Measurements from ENCODE around the gene SMO.
"Not testable (repeated sequence)": the region's sequence is repeated elsewhere in the genome, so short reads cannot be mapped to it uniquely, and the experiment has no call there.

Gene SMO

GRCh38 chr7:129209067-129209926 lies 20.9 kb downstream of the SMO start:
- DNase-seq (ENCODE audit: low spot score) = no peak

DNA sequence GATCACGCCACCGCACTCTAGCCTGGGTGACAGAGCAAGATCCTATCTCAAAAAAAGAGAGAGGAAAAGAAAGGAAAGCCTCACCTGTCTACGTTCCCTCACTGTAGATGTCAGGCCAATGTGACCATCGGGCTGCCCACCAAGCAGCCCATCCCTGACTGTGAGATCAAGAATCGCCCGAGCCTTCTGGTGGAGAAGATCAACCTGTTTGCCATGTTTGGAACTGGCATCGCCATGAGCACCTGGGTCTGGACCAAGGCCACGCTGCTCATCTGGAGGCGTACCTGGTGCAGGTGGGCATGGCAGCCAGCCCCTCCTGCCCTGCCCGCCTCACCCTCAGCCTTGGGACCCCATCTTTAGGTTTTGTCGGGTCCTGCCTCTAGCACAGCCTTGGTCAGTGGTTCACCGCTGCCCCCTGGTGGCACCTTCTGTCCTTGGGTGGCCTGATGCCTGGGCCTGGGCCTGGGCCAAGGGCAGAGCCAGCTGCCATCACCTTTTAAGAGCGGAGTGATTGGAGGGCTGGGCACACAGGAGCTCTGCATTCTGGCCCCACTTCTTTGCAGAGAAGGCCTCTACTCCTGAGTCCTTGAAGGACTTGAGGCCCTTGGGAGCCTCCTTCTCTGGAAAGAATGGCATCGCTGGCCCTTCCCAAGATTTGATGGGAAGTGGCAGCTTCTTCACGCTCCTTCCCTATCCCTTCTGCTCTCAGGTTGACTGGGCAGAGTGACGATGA lies 22.0 kb downstream of the SMO start:
- peak; percentile 84 for DNase-seq (ENCODE audit: low spot score)

- no peak for DNase-seq (ENCODE audit: low spot score)
These were observed 22.5 kb downstream of the SMO start for GRCh38 chr7:129210989-129211312.

DNA sequence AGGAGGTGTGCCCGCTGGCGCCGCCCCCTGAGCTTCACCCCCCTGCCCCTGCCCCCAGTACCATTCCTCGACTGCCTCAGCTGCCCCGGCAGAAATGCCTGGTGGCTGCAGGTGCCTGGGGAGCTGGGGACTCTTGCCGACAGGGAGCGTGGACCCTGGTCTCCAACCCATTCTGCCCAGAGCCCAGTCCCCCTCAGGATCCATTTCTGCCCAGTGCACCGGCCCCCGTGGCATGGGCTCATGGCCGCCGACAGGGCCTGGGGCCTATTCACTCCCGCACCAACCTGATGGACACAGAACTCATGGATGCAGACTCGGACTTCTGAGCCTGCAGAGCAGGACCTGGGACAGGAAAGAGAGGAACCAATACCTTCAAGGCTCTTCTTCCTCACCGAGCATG lies 23.7 kb downstream of the SMO start:
- DNase-seq (ENCODE audit: low spot score) = no peak

DNA sequence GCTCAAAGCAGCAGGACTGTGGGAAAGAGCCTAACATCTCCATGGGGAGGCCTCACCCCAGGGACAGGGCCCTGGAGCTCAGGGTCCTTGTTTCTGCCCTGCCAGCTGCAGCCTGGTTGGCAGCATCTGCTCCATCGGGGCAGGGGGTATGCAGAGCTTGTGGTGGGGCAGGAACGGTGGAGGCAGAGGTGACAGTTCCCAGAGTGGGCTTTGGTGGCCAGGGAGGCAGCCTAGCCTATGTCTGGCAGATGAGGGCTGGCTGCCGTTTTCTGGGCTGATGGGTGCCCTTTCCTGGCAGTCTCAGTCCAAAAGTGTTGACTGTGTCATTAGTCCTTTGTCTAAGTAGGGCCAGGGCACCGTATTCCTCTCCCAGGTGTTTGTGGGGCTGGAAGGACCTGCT lies 24.2 kb downstream of the SMO start:
- DNase-seq (ENCODE audit: low spot score) = no peak

- DNase-seq (ENCODE audit: low spot score) = peak; percentile 82
These were observed 25.4 kb downstream of the SMO start for GRCh38 chr7:129213828-129214227.

DNA sequence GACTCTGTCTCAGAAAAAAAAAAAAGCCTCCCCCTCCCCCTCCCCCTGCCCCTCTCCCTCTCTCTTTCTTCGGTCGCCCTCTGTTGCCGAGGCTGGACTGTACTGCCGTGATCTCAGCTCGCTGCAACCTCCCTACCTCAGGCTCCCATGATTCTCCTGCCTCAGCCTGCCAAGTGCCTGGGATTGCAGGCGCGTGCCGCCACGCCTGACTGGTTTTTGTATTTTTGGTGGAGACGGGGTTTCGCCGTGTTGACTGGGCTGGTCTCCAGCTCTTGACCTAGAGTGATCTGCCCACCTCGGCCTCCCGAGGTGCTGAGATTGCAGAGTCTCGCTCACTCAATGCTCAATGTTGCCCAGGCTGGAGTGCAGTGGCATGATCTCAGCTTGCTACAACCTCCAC lies 27.3 kb downstream of the SMO start:
- not testable (repeated sequence) for DNase-seq (ENCODE audit: low spot score)

GRCh38 chr7:129216101-129216715 lies 27.8 kb downstream of the SMO start:
- DNase-seq (ENCODE audit: low spot score) = not testable (repeated sequence)

- DNase-seq (ENCODE audit: low spot score) = not testable (repeated sequence)
These were observed 28.5 kb downstream of the SMO start for GRCh38 chr7:129216821-129217416.

- DNase-seq (ENCODE audit: low spot score) = peak; percentile 89
These were observed 30.2 kb downstream of the SMO start for GRCh38 chr7:129218514-129219062.

- DNase-seq (ENCODE audit: low spot score) = not testable (repeated sequence)
These were observed 30.7 kb downstream of the SMO start for GRCh38 chr7:129219166-129219565.

DNA sequence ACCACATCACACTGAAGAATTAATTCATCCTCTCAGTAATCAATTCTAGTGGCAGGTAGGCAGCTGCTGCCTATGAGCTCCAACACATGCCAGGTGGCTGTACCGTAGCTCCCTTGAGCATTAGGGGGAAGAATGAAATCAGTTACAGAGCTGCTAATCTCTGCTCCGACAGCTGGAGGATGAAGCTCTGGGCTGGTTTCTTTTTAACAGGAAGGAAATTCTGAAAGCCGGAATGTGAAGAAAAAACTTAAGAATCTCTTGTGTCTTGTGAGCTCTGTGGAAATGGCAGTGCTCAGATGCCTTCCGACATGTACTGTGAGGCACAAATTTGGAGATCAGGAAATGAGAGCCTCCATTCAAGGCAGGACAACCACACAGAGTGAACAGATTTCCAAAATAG lies 33.6 kb downstream of the SMO start:
- no peak for DNase-seq (ENCODE audit: low spot score)

DNA sequence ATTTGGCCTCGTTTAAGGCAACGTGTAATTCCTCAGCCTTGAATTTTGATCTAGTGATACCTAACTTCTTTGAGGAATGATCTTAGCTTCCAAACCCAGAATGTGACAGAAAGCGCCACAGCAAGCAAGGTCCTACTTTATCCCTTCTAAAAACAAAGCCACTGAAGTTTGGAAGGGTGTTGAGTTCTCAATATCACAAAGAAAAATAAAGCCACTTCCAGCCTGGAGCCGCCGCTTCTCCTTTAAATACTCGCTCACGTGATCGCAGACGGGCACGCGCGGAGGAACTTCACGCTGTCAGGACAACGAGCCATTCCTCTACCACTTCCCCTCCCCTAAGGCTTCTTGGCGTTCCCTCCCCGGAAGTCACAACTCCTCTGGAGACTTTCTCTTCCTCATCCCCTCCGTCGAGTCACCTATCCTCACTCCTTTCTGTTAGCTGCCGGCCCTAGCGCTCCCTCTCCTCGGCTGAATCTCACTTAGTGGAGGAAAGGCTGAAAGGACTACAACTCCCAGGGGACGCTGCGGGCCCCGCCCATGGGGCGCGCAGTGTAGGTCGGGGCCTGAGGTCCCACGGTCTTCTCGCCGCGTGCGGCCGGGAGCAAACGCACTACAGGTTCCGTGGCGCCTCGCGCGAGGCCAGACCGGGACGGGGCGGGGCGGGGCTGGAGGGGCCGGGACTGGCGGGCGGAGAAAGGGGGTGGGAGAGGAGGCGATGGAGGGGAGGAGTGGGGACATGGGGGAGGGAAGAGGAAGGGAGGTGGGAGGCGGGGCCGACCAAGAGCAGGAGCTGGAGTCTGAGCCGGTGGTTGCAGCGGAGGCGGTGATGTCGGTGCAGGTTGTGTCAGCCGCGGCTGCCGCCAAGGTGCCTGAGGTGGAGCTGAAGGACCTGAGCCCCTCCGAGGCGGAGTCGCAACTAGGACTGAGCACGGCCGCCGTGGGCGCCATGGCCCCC lies 36.1 kb downstream of the SMO start, which contains the start of gene AHCYL2:
Gene AHCYL2, plus strand, starts transcription at position 780 of the 955 bp plus-strand sequence.
- peak; percentile 86 for DNase-seq (ENCODE audit: low spot score)

GRCh38 chr7:129225206-129225930 lies 36.9 kb downstream of the SMO start:
- DNase-seq (ENCODE audit: low spot score) = peak; percentile 40

DNA sequence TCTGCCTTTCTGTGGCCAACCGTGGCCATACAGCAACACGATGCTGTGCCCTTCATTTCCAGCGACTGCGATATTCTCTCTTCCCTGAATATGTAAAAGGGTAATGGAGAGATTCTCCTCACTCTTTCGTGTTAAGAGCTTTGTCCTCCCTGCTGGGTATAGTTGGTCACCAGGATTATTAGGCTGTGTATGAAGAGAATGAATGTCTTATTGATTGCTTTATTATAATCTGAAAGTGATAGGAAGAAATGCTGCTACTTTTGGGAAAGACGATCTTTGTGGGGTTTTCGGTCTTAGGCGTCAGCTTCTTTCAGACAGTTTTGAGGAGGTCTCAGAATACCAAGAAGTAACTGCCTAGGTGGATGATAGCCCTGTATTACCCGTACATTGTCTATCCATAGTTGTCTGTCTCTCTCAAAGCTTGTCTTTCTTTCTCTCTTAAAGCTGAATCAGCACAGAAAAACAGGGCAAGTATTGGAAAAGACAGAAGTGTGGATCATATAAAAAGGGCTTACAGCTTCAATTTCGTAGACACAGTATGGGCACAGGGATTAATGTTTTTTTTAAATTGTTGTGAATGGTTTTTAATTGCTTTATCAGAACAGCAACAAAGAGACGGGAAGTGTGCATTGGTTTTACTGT lies 37.6 kb downstream of the SMO start:
- no peak for DNase-seq (ENCODE audit: low spot score)

DNA sequence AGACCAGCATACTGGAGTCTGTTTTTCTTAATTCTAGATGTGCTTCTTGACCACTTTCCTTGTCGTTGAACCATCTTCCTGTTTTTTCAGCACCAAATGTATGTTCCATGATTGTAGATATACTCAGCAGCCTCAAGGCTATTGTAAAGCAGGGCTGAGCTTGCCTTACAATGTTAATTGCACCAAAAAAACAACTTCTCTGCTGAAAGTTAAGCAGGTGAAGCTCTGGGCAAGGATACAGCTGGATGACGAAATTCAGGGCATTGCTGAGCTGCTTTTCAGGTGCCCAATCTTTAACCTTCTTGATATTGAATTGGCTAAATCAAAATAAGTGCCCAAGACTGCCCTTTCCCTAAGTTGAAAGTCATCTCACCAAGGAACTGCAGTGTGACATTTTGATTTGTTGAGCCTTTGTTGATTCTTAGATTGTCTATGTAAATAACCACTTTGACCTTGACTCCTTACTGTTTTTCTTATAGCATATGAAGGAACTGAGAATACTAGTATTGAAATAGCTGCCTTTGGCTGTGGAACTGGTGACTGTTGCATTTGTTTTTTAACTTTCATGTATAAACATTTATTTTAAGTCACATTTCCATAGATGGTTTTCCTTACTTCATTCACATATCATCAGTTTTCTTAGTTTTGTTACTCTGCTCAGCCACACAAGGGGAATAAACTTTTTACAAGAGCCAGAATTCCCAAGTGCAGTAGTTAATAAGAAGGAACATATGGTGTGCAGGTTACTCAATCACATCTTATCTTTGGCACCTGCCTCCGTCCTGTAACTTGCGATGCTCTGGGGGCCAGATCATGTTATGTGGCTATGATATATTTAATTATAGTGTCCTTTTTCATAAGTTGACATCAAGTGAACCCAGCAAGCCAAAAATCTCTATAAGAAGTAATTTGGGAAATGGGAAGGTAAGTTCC lies 39.5 kb downstream of the SMO start:
- no peak for DNase-seq (ENCODE audit: low spot score)

DNA sequence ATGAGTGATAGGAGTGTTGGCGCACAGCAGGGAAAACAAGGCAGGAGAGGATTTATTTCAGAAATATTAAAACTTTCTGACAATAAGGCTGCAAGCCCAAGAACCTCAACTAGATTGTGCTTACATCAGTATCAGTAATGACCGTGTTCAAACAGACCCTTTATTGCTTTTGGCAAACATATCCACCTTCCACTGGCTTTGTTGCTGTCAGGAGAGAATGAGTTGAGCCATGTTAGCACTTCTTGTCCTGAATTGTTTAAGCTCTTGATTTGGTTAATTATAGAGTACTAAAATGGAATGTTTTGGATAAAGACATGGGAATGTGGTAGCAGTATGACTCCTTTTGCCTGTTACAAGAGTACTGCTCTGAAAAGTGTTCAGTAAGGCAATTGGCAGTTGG lies 40.2 kb downstream of the SMO start:
- DNase-seq (ENCODE audit: low spot score) = no peak

DNA sequence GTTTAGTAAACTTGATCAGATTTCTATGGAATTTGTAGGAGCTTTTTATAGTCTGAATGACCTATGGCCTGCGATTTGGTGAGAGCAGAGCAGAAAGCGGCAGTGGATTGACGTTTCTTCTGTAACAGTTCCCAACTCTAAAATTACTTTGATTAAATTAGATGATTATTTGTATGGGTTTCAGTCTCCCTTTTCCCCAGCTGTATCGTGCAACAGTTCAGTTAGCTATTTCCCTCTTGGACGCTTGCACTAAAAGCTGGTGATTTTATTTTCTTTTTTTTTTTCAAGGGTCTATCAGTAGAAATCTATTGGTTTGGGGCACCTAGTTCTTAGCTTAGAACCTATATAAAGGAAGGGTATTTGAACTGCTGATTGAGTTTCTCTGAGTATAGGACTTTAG lies 43.2 kb downstream of the SMO start:
- DNase-seq (ENCODE audit: low spot score) = no peak

DNA sequence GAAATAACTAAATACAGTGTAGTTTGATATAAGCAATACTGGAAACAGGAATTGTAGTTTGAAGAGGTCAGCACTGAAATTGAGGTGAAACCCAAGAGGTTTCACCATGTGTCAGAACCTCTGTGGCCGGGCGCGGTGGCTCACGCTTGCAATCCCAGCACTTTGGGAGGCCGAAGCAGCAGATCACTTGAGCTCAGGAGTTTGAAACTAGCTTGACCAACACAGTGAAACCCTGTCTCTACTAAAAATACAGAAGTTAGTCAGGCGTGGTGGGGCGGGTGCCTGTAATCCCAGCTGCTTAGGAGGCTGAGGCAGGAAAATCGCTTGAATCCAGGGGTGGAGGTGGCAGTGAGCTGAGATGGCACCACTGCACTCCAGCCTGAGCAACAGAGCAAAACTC lies 50.1 kb downstream of the SMO start:
- DNase-seq (ENCODE audit: low spot score) = no peak
